SW480 (cell line): Measurements from ENCODE around the gene EVI2A.

Experiments used
- DNase-seq: peaks from one replicate; pipeline ENCODE4 v3.0.0-alpha.2; 2016; ENCODE audit warnings: low spot score

EVI2A gene

GRCh38 chr17:31272803-31273202 is 48.6 kb downstream of the EVI2A start:
- DNase-seq = no peak

GRCh38 chr17:31272236-31272635 is 49.2 kb downstream of the EVI2A start:
- no peak for DNase-seq

- peak; percentile 89 for DNase-seq
These were observed 51.8 kb downstream of the EVI2A start for GRCh38 chr17:31269578-31269983.

GRCh38 chr17:31269036-31269577 is 52.3 kb downstream of the EVI2A start:
- DNase-seq = no peak
